Sigmoid colon (tissue), 7 donors: ENCODE results near the gene RPS6KB1. TPM values are rescaled to one million over a fixed set of nuclear protein-coding genes. Genes with fewer than 3 reads are reported as not detected.
"Not testable (repeated sequence)": the region's sequence is repeated elsewhere in the genome, so short reads cannot be mapped to it uniquely, and the experiment has no call there.

ENCODE experiments used
- DNase-seq: peaks from one replicate; pipeline ENCODE4 v3.0.0-alpha.2; 2019
- H3K27ac ChIP-seq, 4 donors: fragments of 200-600 bp; sonication (generic); one replicate each; pipeline ENCODE4 v1.5.1; 2016 to 2019; ENCODE audit warnings: mild to moderate bottlenecking in 1 of 4
- H3K27me3 ChIP-seq, 3 donors: fragments of 200-600 bp; sonication (generic); one replicate each; pipeline ENCODE4 v1.5.1; 2019; ENCODE audit warnings: mild to moderate bottlenecking in 1 of 3
- H3K36me3 ChIP-seq, 4 donors: fragments of 200-600 bp; sonication (generic); one replicate each; pipeline ENCODE4 v1.5.1; 2016 to 2019
- H3K4me1 ChIP-seq, 4 donors: fragments of 200-600 bp; sonication (generic); one replicate each; pipeline ENCODE4 v1.5.1; 2017 to 2019
- H3K4me3 ChIP-seq, 4 donors: fragments of 200-600 bp; sonication (generic); one replicate each; pipeline ENCODE4 v1.5.1; 2017 to 2019; ENCODE audit warnings: mild to moderate bottlenecking in 2 of 4, moderate library complexity in 1 of 4
- H3K9me3 ChIP-seq, 4 donors: fragments of 200-600 bp in 3 of 4; sonication (generic) in 3 of 4; one replicate each; pipeline versions ENCODE4 v1.5.1 to v1.6.1; 2013 to 2019
- EP300 ChIP-seq, 4 donors: sonication (generic); formaldehyde crosslinking; IDR thresholded peaks; one replicate each; pipeline ENCODE4 v1.6.1; 2017; ENCODE audit warnings: antibody characterized with exemption in 4 of 4
- POLR2A ChIP-seq, 2 donors: fragments of 450-650 bp; IDR thresholded peaks; one replicate each; pipeline ENCODE4 v1.6.1; 2016; ENCODE audit warnings: antibody characterized with exemption in 2 of 2, mild to moderate bottlenecking in 2 of 2, moderate library complexity in 2 of 2
- POLR2AphosphoS5 ChIP-seq, 4 donors: sonication (generic); formaldehyde crosslinking; IDR thresholded peaks; one replicate each; pipeline ENCODE4 v1.6.1; 2017; ENCODE audit warnings: antibody characterized with exemption in 4 of 4
- WGBS, 2 donors: extraction: QIAGEN DNeasy Blood & Tissue Kit; methylation state at CpG; one replicate each; pipeline ENCODE4 v1.1.7; 2013; 5-methylcytosine and 5-hydroxymethylcytosine counted together
- intact Hi-C: fragments of 100-400 bp; cut with DNase I; formaldehyde crosslinking; loops from one replicate; pipeline ENCODE4 v1.15.1; 2023
- polyA plus RNA-seq, 3 donors: library from polyadenylated mRNA; stranded (reverse); fragments of 200-250 nt; gene quantifications; one replicate each; pipeline ENCODE4 v1.2.3, GENCODE V29; 2013
- total RNA-seq, 4 donors: library from RNA; depleted of rRNA; stranded (reverse); fragments of >200 nt; gene quantifications; one replicate each; pipeline ENCODE4 v1.1.0, GENCODE V29; 2016
- TF ChIP-seq, protein P1 (sequence below), 4 experiments: fragments of 450-650 bp in 3 of 4; fragments of 200-600 bp in 1 of 4; IDR thresholded peaks; one replicate each; pipeline ENCODE4 v1.5.1; 2016 to 2019; ENCODE audit warnings: antibody characterized with exemption in 4 of 4, mild to moderate bottlenecking in 3 of 4, moderate library complexity in 2 of 4
- donor health status: healthy with polysubstance abuse.
- donor health status: Bipolar disorder and iron deficiency.
- donor health status: healthy.

Gene RPS6KB1
- total and polyA plus RNA-seq, 7 donors, result 8.1 to 63.0 (median 28.9) TPM

DNA sequence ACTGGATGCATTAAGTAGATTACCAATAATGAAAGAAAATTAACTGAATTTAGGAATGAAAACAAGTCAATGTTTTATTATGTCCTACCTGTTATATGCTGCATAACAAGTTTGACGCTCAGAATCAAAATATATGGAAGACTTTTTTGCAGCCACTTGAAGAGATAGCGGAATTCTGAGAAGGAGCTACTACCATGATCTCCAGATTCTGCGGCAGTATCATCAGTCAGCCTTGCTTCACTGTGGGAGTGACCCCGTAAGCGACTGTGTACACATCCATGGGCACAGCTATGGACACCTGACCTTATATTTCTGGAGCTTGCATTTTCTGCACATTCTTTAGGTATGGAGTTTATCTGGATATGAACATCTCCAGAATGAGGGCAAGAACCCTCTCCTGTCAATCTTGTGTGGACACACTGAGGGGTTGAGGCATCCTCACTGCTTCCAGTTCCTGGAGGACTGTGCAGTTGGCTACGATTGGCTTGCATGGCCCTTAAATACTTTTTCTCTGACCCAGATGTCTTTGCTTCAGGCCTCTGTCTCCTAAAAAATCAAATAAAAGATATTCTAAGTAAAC is 69.9 kb downstream of the RPS6KB1 start:
- no peak for TF ChIP-seq POLR2A (IDR thresholded peaks at IDR 0.05)
- TF ChIP-seq EP300 (IDR thresholded peaks at IDR 0.05), result no peak
- TF ChIP-seq, protein P1, sequence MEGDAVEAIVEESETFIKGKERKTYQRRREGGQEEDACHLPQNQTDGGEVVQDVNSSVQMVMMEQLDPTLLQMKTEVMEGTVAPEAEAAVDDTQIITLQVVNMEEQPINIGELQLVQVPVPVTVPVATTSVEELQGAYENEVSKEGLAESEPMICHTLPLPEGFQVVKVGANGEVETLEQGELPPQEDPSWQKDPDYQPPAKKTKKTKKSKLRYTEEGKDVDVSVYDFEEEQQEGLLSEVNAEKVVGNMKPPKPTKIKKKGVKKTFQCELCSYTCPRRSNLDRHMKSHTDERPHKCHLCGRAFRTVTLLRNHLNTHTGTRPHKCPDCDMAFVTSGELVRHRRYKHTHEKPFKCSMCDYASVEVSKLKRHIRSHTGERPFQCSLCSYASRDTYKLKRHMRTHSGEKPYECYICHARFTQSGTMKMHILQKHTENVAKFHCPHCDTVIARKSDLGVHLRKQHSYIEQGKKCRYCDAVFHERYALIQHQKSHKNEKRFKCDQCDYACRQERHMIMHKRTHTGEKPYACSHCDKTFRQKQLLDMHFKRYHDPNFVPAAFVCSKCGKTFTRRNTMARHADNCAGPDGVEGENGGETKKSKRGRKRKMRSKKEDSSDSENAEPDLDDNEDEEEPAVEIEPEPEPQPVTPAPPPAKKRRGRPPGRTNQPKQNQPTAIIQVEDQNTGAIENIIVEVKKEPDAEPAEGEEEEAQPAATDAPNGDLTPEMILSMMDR (IDR thresholded peaks at IDR 0.05), result no peak
- TF ChIP-seq POLR2AphosphoS5 (IDR thresholded peaks at IDR 0.05), result no peak
- H3K27ac ChIP-seq, result no peak overlapping the region
- H3K36me3 ChIP-seq, result peaks cover 0 to 6% (median 0%) of the 10 kb centered on the region in 4 donors
- peaks cover 0 to 18% (median 17%) of the 10 kb centered on the region in 4 donors for H3K4me1 ChIP-seq
- intact Hi-C loops, result loop anchor here (5.0 to 10.0 kb wide), 2 partner anchors 74 to 218 kb away; no protein-coding TSS in a partner anchor
- H3K9me3 ChIP-seq, result no peaks in the 10 kb centered on the region
- H3K27me3 ChIP-seq, result no peaks in the 10 kb centered on the region
- 89 to 94% methylated on average over 6 of the region's 6 CpGs for WGBS, 2 donors
- no peak overlapping the region for H3K4me3 ChIP-seq
- DNase-seq, result no peak

DNA sequence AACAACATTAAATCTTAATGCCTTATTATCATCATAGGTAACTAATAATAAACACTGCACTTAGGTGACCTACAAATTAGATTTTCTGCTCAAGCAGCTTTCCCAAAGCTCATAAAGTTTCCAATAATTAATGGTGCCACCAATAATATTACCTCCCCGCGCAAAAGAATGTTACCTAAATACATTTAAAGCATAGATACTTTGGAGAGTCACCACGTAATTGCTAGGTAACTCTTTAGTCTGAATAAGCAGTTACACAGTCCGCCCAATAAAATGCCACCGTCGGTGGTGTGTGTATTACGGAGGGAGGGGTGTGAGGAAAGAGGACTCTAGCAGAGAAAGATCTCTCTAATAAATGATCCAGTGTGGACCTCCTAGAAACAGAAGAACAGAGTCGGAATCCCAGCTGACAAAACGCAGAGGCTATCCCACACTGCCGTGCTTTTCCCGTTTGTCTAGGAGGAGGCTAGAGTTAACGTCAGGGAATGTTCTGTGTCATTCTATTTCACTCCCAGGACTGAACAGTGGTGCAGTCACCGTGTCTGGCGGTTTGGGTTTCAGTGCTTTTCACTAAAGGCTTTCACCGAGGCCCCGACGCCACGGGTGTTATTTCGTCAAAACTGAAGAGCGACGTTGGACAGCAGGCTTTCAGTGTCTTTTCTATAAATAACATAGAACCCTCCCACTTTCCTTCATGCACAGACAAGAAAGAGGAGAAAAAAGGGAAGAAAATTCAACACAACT is 71.0 kb downstream of the RPS6KB1 start:
- peak overlapping the region; percentile 71 to 88 (median 85) for H3K4me3 ChIP-seq
- H3K27me3 ChIP-seq, result no peaks in the 10 kb centered on the region
- no peaks in the 10 kb centered on the region for H3K36me3 ChIP-seq
- 1 to 3% methylated on average over 21 of the region's 21 CpGs for WGBS, 2 donors
- peaks cover 0 to 18% (median 17%) of the 10 kb centered on the region in 4 donors for H3K4me1 ChIP-seq
- peak overlapping the region; percentile 93 to 97 (median 94) for H3K27ac ChIP-seq
- TF ChIP-seq POLR2AphosphoS5 (IDR thresholded peaks at IDR 0.05) (peak in 1 of 4 donors; percentile 7), EP300 (IDR thresholded peaks at IDR 0.05) (no peak)
- peak; percentile 73 for DNase-seq
- intact Hi-C loops, result loop anchor here (5.0 to 10.0 kb wide), 2 partner anchors 73 to 219 kb away; no protein-coding TSS in a partner anchor
- no peaks in the 10 kb centered on the region for H3K9me3 ChIP-seq

DNA sequence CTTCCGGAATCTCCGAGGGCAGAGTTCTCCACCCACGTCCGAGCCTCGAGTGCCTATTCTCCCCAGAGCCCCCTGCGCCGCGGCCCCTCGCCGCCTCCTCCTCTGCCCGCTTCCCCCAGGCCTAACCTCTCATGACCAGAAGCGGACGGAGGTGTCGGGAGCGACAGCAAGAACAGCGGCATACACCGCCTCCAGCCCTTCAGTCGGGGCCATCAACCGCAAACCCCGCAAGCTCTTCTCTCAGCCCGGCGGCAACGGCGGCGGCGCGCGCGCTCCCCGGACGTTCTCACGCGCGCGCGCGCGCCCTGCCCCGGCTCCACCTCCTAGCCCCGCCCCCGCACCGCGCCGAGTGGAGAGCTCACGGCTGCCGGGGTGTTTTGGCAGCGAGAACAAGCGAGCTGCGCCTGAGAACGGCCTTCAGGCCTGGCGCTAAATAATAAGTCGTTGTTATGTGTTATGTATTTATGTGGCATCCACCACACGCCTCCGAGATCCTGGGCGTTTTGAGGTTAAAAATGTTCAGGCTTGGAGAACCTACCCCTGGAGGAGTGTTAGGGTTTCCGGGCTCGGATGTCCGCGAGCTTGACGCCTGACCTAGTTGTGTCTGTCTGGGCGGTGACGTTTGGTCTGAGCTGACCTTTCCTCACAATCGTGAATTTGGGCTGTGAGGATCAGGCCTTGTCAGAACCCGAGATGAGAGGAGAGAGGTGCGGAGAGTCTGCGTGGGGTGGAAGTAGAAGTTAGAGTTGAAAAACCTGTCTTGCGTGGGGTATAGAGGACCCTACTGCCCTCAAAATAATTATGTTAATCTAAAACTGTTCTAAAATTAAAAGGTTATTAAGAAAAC is 71.8 kb downstream of the RPS6KB1 start, which contains the start of gene RNFT1:
Gene RNFT1, minus strand, starts transcription at position 259 of the 847 bp plus-strand sequence. Its CDS starts 77 bp downstream, at position 182.
- WGBS, 2 donors, result 1 to 2% methylated on average over 67 of the region's 67 CpGs
- Histone ChIP-seq H3K27ac (peak within 1 kb of the TSS; percentile 93 to 97 (median 94)), H3K4me3 (peak within 1 kb of the TSS; percentile 71 to 88 (median 85)), H3K27me3 (no peaks in the 10 kb centered on the region), H3K36me3 (no peaks in the 10 kb centered on the region), H3K4me1 (peaks cover 0 to 18% (median 17%) of the 10 kb centered on the region in 4 donors), H3K9me3 (no peaks in the 10 kb centered on the region)
- peak; percentile 47 to 86 (median 78) for TF ChIP-seq POLR2AphosphoS5 (IDR thresholded peaks at IDR 0.05)
- TF ChIP-seq, protein P1 (IDR thresholded peaks at IDR 0.05), result no peak
- TF ChIP-seq POLR2A (IDR thresholded peaks at IDR 0.05), result peak; percentile 17 to 65
- TF ChIP-seq EP300 (IDR thresholded peaks at IDR 0.05), result no peak
- intact Hi-C loops, result loop anchor here (5.0 to 10.0 kb wide), 2 partner anchors 73 to 220 kb away; no protein-coding TSS in a partner anchor
- peak; percentile 94 for DNase-seq

DNA sequence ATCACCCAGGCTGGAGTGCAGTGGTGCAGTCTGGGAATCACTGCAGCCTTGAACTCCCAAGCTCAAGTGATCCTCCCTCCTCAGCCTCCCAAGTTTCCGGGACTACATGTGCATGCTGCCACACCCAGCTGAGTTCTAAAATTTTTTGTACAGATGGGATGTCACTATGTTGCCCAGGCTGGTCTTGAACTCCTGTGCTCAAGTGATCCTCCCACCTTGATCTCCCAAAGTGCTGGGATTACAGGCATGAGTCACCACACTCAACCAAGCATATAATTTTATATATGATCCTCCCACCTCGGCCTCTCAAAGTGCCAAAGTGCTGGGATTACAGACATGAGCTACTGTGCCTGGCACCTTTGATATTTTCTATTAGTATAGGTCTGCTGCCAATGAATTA is 78.8 kb downstream of the RPS6KB1 start:
- H3K36me3 ChIP-seq, H3K4me3 ChIP-seq, H3K4me1 ChIP-seq, DNase-seq, intact Hi-C loops, H3K9me3 ChIP-seq, H3K27me3 ChIP-seq, H3K27ac ChIP-seq: not testable (repeated sequence)
- WGBS, 2 donors, result 86 to 87% methylated on average over 2 of the region's 2 CpGs

GRCh38 chr17:59972778-59973177 is 79.9 kb downstream of the RPS6KB1 start:
- DNase-seq, result no peak

DNA sequence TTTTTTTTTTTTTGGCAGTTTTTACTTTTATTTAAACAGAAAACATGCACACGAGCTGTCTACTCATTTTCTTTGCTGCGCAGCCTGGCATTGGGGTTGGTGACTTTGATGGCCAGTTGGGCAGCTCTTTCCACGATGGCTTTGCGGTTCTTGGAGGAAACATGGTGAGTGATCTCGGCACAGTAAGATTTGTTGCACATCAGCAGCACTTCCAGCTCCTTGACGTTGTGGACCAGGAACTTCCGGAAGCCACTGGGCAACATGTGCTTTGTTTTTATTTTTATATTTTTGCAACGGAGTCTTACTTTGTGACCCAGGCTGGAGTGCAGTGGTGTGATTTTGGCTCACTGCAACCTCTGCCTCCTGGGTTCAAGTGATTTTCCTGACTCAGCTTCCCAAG is 80.6 kb downstream of the RPS6KB1 start:
- WGBS, 2 donors, result 90 to 95% methylated on average over 8 of the region's 8 CpGs
- H3K4me1 ChIP-seq, intact Hi-C loops: not testable (repeated sequence)

More at GRCh38 chr17:59972778-59973177, 79.9 kb downstream of the RPS6KB1 start:
- no peak overlapping the region for H3K4me3 ChIP-seq
- intact Hi-C loops, result no loop called here
- WGBS, 2 donors, result 97 to 100% methylated on average over 1 of the region's 1 CpG
- no peak overlapping the region for H3K27ac ChIP-seq
- no peaks in the 10 kb centered on the region for H3K36me3 ChIP-seq
- TF ChIP-seq POLR2A (IDR thresholded peaks at IDR 0.05), result no peak
- no peak for TF ChIP-seq EP300 (IDR thresholded peaks at IDR 0.05)
- TF ChIP-seq, protein P1 (IDR thresholded peaks at IDR 0.05), result no peak
- no peak for TF ChIP-seq POLR2AphosphoS5 (IDR thresholded peaks at IDR 0.05)
- no peaks in the 10 kb centered on the region for H3K9me3 ChIP-seq
- no peaks in the 10 kb centered on the region for H3K4me1 ChIP-seq
- H3K27me3 ChIP-seq, result no peaks in the 10 kb centered on the region

DNA sequence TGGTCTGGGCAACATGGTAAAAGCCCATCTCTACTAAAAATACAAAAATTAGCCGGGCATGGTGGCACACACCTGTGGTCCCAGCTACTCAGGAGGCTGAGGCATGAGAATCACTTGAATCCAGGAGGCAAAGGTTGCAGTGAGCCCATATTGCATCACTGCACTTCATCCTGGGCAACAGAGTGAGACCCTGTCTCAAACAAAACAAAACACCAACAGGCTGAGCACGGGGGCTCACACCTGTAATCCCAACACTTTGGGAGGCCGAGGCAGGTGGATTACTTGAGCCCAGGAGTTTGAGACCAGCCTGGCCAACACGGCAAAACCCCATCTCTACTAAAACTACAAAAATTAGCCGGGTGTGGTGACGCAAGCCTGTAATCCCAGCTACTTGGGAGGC is 82.2 kb downstream of the RPS6KB1 start:
- H3K9me3 ChIP-seq, H3K27me3 ChIP-seq, H3K36me3 ChIP-seq, H3K4me1 ChIP-seq, H3K4me3 ChIP-seq, H3K27ac ChIP-seq, intact Hi-C loops, DNase-seq: not testable (repeated sequence)
- 88 to 93% methylated on average over 6 of the region's 6 CpGs for WGBS, 2 donors

More for the DNA sequence above, 80.6 kb downstream of the RPS6KB1 start:
- not testable (repeated sequence) for H3K4me3 ChIP-seq, H3K27me3 ChIP-seq, DNase-seq, H3K27ac ChIP-seq, H3K36me3 ChIP-seq, H3K9me3 ChIP-seq

GRCh38 chr17:59996608-59997007 is 103.7 kb downstream of the RPS6KB1 start:
- 83 to 93% methylated on average over 2 to 3 of the region's 3 CpGs for WGBS, 2 donors
- intact Hi-C loops, result not testable (repeated sequence)

More at GRCh38 chr17:59996608-59997007, 103.7 kb downstream of the RPS6KB1 start:
- H3K4me3 ChIP-seq, H3K9me3 ChIP-seq, H3K27ac ChIP-seq, H3K27me3 ChIP-seq, H3K4me1 ChIP-seq, H3K36me3 ChIP-seq, DNase-seq: not testable (repeated sequence)
